HFF-Myc (cell line): Measurements from ENCODE around the gene DNAJC4.

Experiments used
- DNase-seq: peaks from one replicate; pipeline ENCODE4 v3.0.0-alpha.2; 2011; ENCODE audit warnings: low read depth; ENCODE audit errors: extremely low read depth
- H3K4me3 ChIP-seq: replicated peaks from 2 replicates; pipeline ENCODE4 v1.5.1; 2011; ENCODE audit warnings: low read depth, mild to moderate bottlenecking, control low read depth, low read length
- TF ChIP-seq, protein P1 (sequence below): IDR thresholded peaks from 2 replicates; pipeline ENCODE4 v1.5.1; 2012; ENCODE audit warnings: mild to moderate bottlenecking, low read depth, low read length, control low read depth; ENCODE audit errors: missing control alignments

The DNAJC4 gene

DNA sequence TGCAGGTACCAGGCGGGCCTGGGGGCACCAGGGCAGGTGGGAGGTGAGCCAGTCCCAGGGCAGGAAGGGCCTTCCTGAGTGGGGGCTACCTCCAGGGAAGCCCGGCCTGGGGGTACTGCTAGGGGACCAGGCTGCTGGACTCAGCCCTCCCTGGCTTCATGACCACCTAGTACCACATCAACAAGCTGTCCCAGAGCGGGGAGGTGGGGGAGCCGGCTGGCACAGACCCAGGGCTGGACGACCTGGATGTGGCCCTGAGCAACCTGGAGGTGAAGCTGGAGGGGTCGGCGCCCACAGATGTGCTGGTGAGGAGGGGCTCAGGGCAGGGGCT, 11.0 kb upstream of the DNAJC4 start:
- no peak overlapping the region for H3K4me3 ChIP-seq
- DNase-seq, result no peak
- TF ChIP-seq, protein P1, sequence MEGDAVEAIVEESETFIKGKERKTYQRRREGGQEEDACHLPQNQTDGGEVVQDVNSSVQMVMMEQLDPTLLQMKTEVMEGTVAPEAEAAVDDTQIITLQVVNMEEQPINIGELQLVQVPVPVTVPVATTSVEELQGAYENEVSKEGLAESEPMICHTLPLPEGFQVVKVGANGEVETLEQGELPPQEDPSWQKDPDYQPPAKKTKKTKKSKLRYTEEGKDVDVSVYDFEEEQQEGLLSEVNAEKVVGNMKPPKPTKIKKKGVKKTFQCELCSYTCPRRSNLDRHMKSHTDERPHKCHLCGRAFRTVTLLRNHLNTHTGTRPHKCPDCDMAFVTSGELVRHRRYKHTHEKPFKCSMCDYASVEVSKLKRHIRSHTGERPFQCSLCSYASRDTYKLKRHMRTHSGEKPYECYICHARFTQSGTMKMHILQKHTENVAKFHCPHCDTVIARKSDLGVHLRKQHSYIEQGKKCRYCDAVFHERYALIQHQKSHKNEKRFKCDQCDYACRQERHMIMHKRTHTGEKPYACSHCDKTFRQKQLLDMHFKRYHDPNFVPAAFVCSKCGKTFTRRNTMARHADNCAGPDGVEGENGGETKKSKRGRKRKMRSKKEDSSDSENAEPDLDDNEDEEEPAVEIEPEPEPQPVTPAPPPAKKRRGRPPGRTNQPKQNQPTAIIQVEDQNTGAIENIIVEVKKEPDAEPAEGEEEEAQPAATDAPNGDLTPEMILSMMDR, result no peak

DNA sequence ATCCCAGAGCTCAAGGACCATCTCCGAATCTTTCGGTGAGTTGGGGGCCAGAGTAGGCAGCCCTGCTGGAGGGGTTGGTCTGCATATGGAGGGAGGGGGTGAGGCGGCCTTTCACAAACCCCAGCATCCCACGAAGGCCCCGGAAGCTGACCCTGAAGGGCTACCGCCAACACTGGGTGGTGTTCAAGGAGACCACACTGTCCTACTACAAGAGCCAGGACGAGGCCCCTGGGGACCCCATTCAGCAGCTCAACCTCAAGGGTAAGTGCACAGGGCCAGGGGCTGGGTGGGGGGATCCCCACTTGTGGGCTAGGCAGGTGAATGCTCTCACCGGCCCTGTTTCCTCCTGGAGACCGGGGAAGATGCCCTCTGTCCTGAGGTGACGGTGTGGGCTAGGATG, 10.6 kb upstream of the DNAJC4 start:
- H3K4me3 ChIP-seq, result no peak overlapping the region
- TF ChIP-seq, protein P1, result no peak
- no peak for DNase-seq

DNA sequence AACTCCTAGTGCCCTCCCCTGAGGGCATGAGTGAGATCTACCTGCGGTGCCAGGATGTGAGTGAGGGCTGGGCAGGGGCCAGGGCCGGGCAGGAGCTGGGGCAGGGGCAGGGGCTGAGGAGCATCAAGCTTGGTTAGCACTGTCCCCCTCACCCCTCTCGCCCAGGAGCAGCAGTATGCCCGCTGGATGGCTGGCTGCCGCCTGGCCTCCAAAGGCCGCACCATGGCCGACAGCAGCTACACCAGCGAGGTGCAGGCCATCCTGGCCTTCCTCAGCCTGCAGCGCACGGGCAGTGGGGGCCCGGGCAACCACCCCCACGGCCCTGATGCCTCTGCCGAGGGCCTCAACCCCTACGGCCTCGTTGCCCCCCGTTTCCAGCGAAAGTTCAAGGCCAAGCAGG, 10.1 kb upstream of the DNAJC4 start:
- no peak overlapping the region for H3K4me3 ChIP-seq
- TF ChIP-seq, protein P1, result no peak

DNA sequence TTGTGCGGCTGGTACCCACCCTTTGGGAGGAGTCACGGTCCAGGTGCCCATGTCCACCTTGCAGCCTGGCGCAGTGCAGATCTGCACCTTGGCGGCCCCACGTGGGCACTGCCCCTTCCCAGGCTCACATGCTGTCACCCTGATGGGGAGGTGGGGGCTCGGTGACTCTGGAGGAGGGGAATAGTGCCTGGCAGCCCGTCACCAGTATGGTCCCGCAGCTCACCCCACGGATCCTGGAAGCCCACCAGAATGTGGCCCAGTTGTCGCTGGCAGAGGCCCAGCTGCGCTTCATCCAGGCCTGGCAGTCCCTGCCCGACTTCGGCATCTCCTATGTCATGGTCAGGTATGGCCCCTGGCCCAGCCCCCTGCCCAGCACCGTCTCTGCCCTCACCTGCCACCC, 9.6 kb upstream of the DNAJC4 start:
- DNase-seq, result no peak
- TF ChIP-seq, protein P1, result no peak
- H3K4me3 ChIP-seq, result no peak overlapping the region

More for the DNA sequence above, 10.1 kb upstream of the DNAJC4 start:
- no peak for DNase-seq

DNA sequence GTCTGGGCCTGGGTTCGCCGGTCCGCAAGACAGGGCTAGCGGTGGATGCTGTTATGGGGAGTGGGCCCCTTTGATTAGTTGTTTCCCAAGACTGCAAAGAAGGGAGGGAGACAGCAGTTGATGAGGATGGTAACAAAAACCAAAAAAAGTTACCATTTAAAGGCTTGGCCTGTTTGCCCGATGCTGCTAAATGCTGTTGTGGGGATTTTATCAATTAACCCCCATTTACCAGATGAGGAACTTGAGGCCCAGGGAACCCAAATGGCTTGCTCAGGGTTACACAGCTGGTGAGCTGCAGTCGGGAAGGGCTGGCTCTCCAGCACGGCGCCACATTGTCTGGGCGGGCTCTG, 7.7 kb upstream of the DNAJC4 start:
- no peak for DNase-seq

DNA sequence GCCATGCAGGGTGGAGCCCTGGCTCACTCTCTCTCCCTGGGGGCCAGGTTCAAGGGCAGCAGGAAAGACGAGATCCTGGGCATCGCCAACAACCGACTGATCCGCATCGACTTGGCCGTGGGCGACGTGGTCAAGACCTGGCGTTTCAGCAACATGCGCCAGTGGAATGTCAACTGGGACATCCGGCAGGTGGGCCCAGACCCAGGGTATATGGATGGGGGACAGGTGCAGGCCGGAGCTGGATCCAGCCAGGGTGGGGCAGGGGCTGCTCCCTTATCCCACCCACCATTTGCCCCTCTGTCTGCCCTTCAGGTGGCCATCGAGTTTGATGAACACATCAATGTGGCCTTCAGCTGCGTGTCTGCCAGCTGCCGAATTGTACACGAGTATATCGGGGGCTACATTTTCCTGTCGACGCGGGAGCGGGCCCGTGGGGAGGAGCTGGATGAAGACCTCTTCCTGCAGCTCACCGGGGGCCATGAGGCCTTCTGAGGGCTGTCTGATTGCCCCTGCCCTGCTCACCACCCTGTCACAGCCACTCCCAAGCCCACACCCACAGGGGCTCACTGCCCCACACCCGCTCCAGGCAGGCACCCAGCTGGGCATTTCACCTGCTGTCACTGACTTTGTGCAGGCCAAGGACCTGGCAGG, 7.2 kb upstream of the DNAJC4 start:
- TF ChIP-seq, protein P1, result no peak
- no peak for DNase-seq
- H3K4me3 ChIP-seq, result no peak overlapping the region

More for the DNA sequence above, 7.7 kb upstream of the DNAJC4 start:
- no peak overlapping the region for H3K4me3 ChIP-seq
- TF ChIP-seq, protein P1, result no peak

DNA sequence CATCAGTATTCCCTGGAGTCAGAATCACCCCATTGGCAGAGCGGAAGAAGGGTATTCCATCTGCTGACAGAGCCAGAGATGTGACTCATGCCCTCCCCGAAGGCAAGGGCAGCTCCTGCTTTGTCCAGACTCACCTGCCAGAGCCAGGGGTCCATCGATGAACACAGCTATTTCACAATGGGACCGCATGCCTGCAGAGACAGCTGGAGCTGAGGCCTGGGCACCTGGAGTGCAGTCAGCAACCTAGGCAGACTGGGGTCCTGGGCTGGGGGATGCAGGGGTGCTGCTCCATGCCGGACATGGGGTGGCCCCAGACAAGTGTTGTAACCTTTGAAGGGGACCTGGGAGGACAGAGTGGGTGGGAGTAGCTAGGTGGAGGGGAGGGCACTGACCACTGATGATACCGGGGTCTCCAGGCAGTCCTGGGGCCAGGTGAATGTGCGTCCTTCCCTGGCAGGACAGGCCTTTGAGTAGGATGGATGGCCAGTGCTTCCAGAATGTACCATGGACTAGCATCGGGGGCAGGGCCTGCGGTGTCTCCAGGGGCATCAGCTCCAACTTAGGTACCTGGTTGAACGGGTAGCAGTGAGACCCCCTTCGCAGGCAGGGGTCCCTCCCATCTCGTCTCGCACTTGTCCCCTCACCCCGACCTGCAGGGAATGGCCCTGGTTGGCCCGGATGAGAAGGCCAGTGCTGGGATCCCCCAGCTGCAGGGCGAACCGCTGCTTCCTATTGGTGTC, 6.0 kb upstream of the DNAJC4 start:
- DNase-seq, result no peak
- TF ChIP-seq, protein P1, result no peak
- no peak overlapping the region for H3K4me3 ChIP-seq
